H1 (cell line): ENCODE results near the gene MLLT6. TPM values are rescaled to one million over a fixed set of nuclear protein-coding genes. Genes with fewer than 3 reads are reported as not detected.

ENCODE experiments used
- RXRA ChIP-seq: IDR thresholded peaks from 2 replicates; pipeline ENCODE4 v1.6.1; 2011; ENCODE audit warnings: low read depth, mild to moderate bottlenecking, low read length, moderate library complexity; ENCODE audit not compliant: insufficient read depth
- polyA plus RNA-seq, 7 experiments: library from polyadenylated mRNA; depleted of rRNA in 3 of 7; stranded (reverse) in 5 of 7; unstranded in 2 of 7; fragments of >200 nt in 5 of 7; fragments of 200-250 nt in 2 of 7; gene quantifications; 1 replicate in 5 of 7; 2 replicates in 1 of 7; 4 replicates in 1 of 7; pipeline versions ENCODE4 v1.2.1 to v1.2.3, GENCODE V29; 2011 to 2013; ENCODE audit warnings: missing spikeins in 2 of 7, mixed read lengths in 2 of 7
- total RNA-seq: library from RNA; stranded (reverse); fragmentation: NEBNext Ultra II Directional; extraction: Animal tissue kit (Norgen Biotek cat#: 25700); gene quantifications from 2 replicates; pipeline ENCODE4 v1.2.1, GENCODE V29; 2021

The MLLT6 gene
- total and polyA plus RNA-seq, 2 of the 8 experiments (the other 6 are each of a cell fraction or from before 2014, with no cell fraction given): 6.5 to 8.0 TPM

- no peak for TF ChIP-seq RXRA
Measured at GRCh38 chr17:38720941-38721340, 15.9 kb downstream of the MLLT6 start (continued).
